B cell (primary cell): ENCODE results near the gene KRT74. TPM values are rescaled to one million over a fixed set of nuclear protein-coding genes. Genes with fewer than 3 reads are reported as not detected.

Experiments
- ATAC-seq: fragments of 200-7000 bp; cut with Tn5 transposase; one replicate; pipeline ENCODE4 v1.10.0; 2021; ENCODE audit warnings: low read depth, mild to moderate bottlenecking, moderate number of reproducible peaks, moderate library complexity
- CTCF ChIA-PET: fragments of 350-600 bp; sonication (Branson Sonifier 250); formaldehyde crosslinking; loops from one replicate; lab custom pipeline; 2021; ENCODE audit warnings: antibody characterized with exemption, inconsistent platforms; lab: Charles Lee
- POLR2A ChIA-PET: fragments of 350-600 bp; sonication (Branson Sonifier 250); formaldehyde crosslinking; loops from one replicate; lab custom pipeline; 2021; ENCODE audit warnings: antibody characterized with exemption; lab: Charles Lee
- DNase-seq: peaks from one replicate; pipeline ENCODE4 v3.0.0; 2013
- H2AFZ ChIP-seq: 2 replicates; pipeline ENCODE4 v1.6.1; 2012; ENCODE audit warnings: mild to moderate bottlenecking, low read depth, low read length; ENCODE audit not compliant: insufficient read depth, poor library complexity, severe bottlenecking
- H3K27ac ChIP-seq, 2 donors: 1 replicate in 1 of 2; 2 replicates in 1 of 2; pipeline ENCODE4 v1.5.1; 2012 to 2013; ENCODE audit warnings: low read length in 2 of 2, mild to moderate bottlenecking in 2 of 2, moderate library complexity in 1 of 2
- H3K27me3 ChIP-seq, 4 experiments: fragments of 200-600 bp in 1 of 4; sonication (generic) in 1 of 4; replicated peaks in 1 of 4; 1 replicate in 2 of 4; 2 replicates in 2 of 4; pipeline versions ENCODE4 v1.6.1 to v1.7.0; 2013 to 2016; ENCODE audit warnings: low read length in 3 of 4, mild to moderate bottlenecking in 2 of 4, mixed read lengths in 1 of 4, moderate library complexity in 1 of 4; ENCODE audit not compliant: insufficient read depth in 4 of 4, control insufficient read depth in 3 of 4; ENCODE audit errors: control extremely low read depth in 1 of 4
- H3K36me3 ChIP-seq, 2 experiments: replicated peaks in 1 of 2; 1 replicate in 1 of 2; 2 replicates in 1 of 2; pipeline versions ENCODE4 v1.6.1 to v1.7.1; 2013; ENCODE audit warnings: low read length in 1 of 2; ENCODE audit not compliant: insufficient read depth in 2 of 2, control insufficient read depth in 1 of 2; ENCODE audit errors: control extremely low read depth in 1 of 2, extremely low read depth in 1 of 2
- H3K4me1 ChIP-seq, 2 donors: fragments of 200-600 bp in 1 of 2; sonication (generic) in 1 of 2; 1 replicate in 1 of 2; 2 replicates in 1 of 2; pipeline versions ENCODE4 v1.5.1 to v1.6.1; 2013 to 2017; ENCODE audit warnings: low read length in 2 of 2; ENCODE audit not compliant: control insufficient read depth in 2 of 2, insufficient read depth in 2 of 2
- H3K4me2 ChIP-seq: replicated peaks from 2 replicates; pipeline ENCODE3; 2012; ENCODE audit warnings: mild to moderate bottlenecking, low read depth, low read length; ENCODE audit not compliant: poor library complexity, severe bottlenecking
- H3K4me3 ChIP-seq, 5 experiments: fragments of 200-600 bp in 1 of 5; sonication (generic) in 1 of 5; 1 replicate in 3 of 5; 2 replicates in 2 of 5; pipeline versions ENCODE4 v1.5.1 to v1.7.0; 2011 to 2016; ENCODE audit warnings: low read length in 4 of 5, mild to moderate bottlenecking in 4 of 5, low read depth in 2 of 5, control low read depth in 1 of 5, moderate library complexity in 1 of 5; ENCODE audit not compliant: insufficient read depth in 1 of 5; ENCODE audit errors: control extremely low read depth in 1 of 5, extremely low read depth in 1 of 5
- H3K79me2 ChIP-seq: fragments of 200-600 bp; sonication (generic); one replicate; pipeline ENCODE4 v1.6.0; 2016; ENCODE audit warnings: low read length; ENCODE audit not compliant: control insufficient read depth, insufficient read depth
- H3K9ac ChIP-seq: fragments of 200-600 bp; sonication (generic); 2 replicates; pipeline ENCODE4 v1.6.1; 2017; ENCODE audit warnings: mild to moderate bottlenecking, low read length, moderate library complexity
- H3K9me3 ChIP-seq, 3 donors: one replicate each; pipeline versions ENCODE4 v1.6.1 to v1.7.1; 2013; ENCODE audit warnings: low read length in 2 of 3; ENCODE audit not compliant: control insufficient read depth in 2 of 3, insufficient read depth in 1 of 3; ENCODE audit errors: control extremely low read depth in 1 of 3
- H4K20me1 ChIP-seq: 2 replicates; pipeline ENCODE4 v1.6.0; 2012; ENCODE audit warnings: mild to moderate bottlenecking, low read length; ENCODE audit not compliant: insufficient read depth, control insufficient read depth, poor library complexity, severe bottlenecking
- H3K27ac Mint-ChIP-seq: one replicate; pipeline ENCODE4 v1.8.0; 2021; ENCODE audit warnings: mixed read lengths
- H3K27me3 Mint-ChIP-seq: one replicate; pipeline ENCODE4 v1.8.0; 2021; ENCODE audit warnings: mixed read lengths
- H3K4me1 Mint-ChIP-seq: one replicate; pipeline ENCODE4 v1.8.0; 2021; ENCODE audit warnings: mixed read lengths
- H3K4me3 Mint-ChIP-seq: one replicate; pipeline ENCODE4 v1.8.0; 2021; ENCODE audit warnings: mixed read lengths
- H3K9me3 Mint-ChIP-seq: one replicate; pipeline ENCODE4 v1.8.0; 2022; ENCODE audit warnings: mixed read lengths; ENCODE audit not compliant: insufficient read depth
- CTCF ChIP-seq: fragments of 200-600 bp; IDR thresholded peaks from one replicate; pipeline ENCODE4 v1.8.0; 2022; ENCODE audit warnings: antibody characterized with exemption, mild to moderate bottlenecking
- EZH2 ChIP-seq: IDR thresholded peaks from 2 replicates; pipeline ENCODE4 v1.6.1; 2012; ENCODE audit warnings: borderline replicate concordance, low read depth, mild to moderate bottlenecking, moderate library complexity, low read length; ENCODE audit not compliant: insufficient read depth, poor library complexity, severe bottlenecking
- WGBS: methylation state at CpG from one replicate; pipeline ENCODE4 v1.1.5; 2013; ENCODE audit warnings: missing lambda C conversion rate; ENCODE audit not compliant: insufficient coverage; 5-methylcytosine and 5-hydroxymethylcytosine counted together
- intact Hi-C: fragments of 100-400 bp; cut with micrococcal nuclease; formaldehyde crosslinking; loops from one replicate; pipeline ENCODE4 v1.10.0; 2022
- polyA plus RNA-seq: library from polyadenylated mRNA; depleted of rRNA; stranded (reverse); fragments of >200 nt; gene quantifications from 2 replicates; pipeline ENCODE4 v1.2.3, GENCODE V29; 2012
- total RNA-seq, 2 donors: library from RNA; stranded (reverse); fragments of 120-200 nt in 1 of 2; gene quantifications; 1 replicate in 1 of 2; 2 replicates in 1 of 2; pipeline versions ENCODE4 v1.2.3 to v1.2.4, GENCODE V29; 2013 to 2022

KRT74 gene
- total and polyA plus RNA-seq, 2 donors (not counting 1 experiment from before 2014, with no cell fraction given) = not detected

DNA sequence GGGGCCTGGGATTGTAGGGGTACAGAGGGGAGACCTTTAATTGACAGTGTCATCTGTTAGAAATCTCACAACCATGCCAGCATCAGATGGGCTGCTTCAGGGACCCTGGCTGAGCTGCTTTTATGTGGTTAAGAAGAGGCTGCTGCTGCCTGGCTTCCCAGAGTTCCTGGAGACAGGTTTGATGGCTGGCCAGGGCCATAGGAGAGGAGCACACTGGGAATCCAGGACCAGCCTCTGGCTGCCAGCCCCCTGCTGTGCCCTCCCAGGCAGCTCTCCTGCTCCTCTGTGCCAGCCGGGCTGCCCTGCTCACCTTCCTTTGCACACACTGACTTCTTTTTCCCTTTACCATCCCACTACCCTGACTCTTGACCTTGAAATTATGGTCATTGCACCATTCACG lies 45.2 kb upstream of the KRT74 start:
- no peak overlapping the region for H3K27ac Mint-ChIP-seq
- no peaks in the 10 kb centered on the region for H3K4me1 ChIP-seq

GRCh38 chr12:52618216-52618615 lies 44.6 kb upstream of the KRT74 start, which contains the start of gene KRT73:
Gene KRT73, minus strand, starts transcription at chr12:52618559. Its CDS starts 35 bp downstream, at chr12:52618524.
- H3K27me3 ChIP-seq = peaks cover 0 to 3% (median under 1%) of the 10 kb centered on the region in 4 experiments
- CTCF ChIA-PET = interaction anchor here (0.7 kb wide), 1 partner anchor 10 kb away, joined by 3 read pairs; no protein-coding TSS in a partner anchor
- no peaks in the 10 kb centered on the region for H3K79me2 ChIP-seq
- no peak within 1 kb of the TSS for H3K4me3 ChIP-seq
- no peak within 1 kb of the TSS for H3K27ac ChIP-seq
- H3K36me3 ChIP-seq = no peaks in the 10 kb centered on the region
- H3K4me2 ChIP-seq = no peak within 1 kb of the TSS
- no peak within 1 kb of the TSS for H3K9ac ChIP-seq
- ATAC-seq (no peak), DNase-seq (no peak)
- 87% methylated on average over 14 of the region's 14 CpGs for WGBS
- peaks cover 0 to 2% (median 0%) of the 10 kb centered on the region in 3 donors for H3K9me3 ChIP-seq
- H2AFZ ChIP-seq = no peak within 1 kb of the TSS
- Mint-ChIP-seq H3K4me3 (no peak within 1 kb of the TSS), H3K27ac (no peak within 1 kb of the TSS), H3K27me3 (peaks cover 46% of the 10 kb centered on the region), H3K9me3 (no peaks in the 10 kb centered on the region), H3K4me1 (no peaks in the 10 kb centered on the region)
- intact Hi-C loops = no loop called here
- no peak for TF ChIP-seq EZH2
- TF ChIP-seq CTCF = no peak
- POLR2A ChIA-PET = no interaction called here
- no peaks in the 10 kb centered on the region for H3K4me1 ChIP-seq
- H4K20me1 ChIP-seq = no peaks in the 10 kb centered on the region

More for the DNA sequence above, 45.2 kb upstream of the KRT74 start:
- no peaks in the 10 kb centered on the region for H3K36me3 ChIP-seq
- H3K27me3 ChIP-seq = peaks cover 0 to 3% (median under 1%) of the 10 kb centered on the region in 4 experiments
- no peaks in the 10 kb centered on the region for H3K79me2 ChIP-seq
- Mint-ChIP-seq H3K27me3 (peaks cover 43% of the 10 kb centered on the region), H3K4me1 (no peaks in the 10 kb centered on the region), H3K9me3 (no peaks in the 10 kb centered on the region), H3K4me3 (no peak overlapping the region)
- 90% methylated on average over 1 of the region's 2 CpGs for whole genome bisulfite sequencing
- ChIA-PET POLR2A (no interaction called here), CTCF (interaction anchor here (0.7 kb wide), 1 partner anchor 10 kb away, joined by 3 read pairs; no protein-coding TSS in a partner anchor)
- DNase-seq (no peak), ATAC-seq (no peak)
- peaks cover 0 to 2% (median 0%) of the 10 kb centered on the region in 3 donors for H3K9me3 ChIP-seq
- H4K20me1 ChIP-seq = no peaks in the 10 kb centered on the region
- no peak overlapping the region for H3K9ac ChIP-seq
- TF ChIP-seq EZH2 (no peak), CTCF (no peak)
- H3K4me3 ChIP-seq = no peak overlapping the region
- intact Hi-C loops = no loop called here
- no peak overlapping the region for H3K27ac ChIP-seq
- H3K4me2 ChIP-seq = no peak overlapping the region
- no peak overlapping the region for H2AFZ ChIP-seq
